GM12878 (cell line): ENCODE data around the gene HRH2.

Experiments
- BHLHE40 ChIP-seq, 2 experiments: fragments of 450-650 bp in 1 of 2; IDR thresholded peaks; 2 replicates each; pipeline ENCODE4 v1.6.1; 2011 to 2017; ENCODE audit warnings: low read depth in 2 of 2, borderline replicate concordance in 1 of 2, improper control_type of control experiment in 1 of 2, low read length in 1 of 2, mild to moderate bottlenecking in 1 of 2
- CHD2 ChIP-seq: IDR thresholded peaks from 2 replicates; pipeline ENCODE4 v1.6.1; 2011; ENCODE audit warnings: low read depth, low read length, improper control_type of control experiment, borderline replicate concordance
- EP300 ChIP-seq, 2 experiments: fragments of 150-350 bp in 1 of 2; IDR thresholded peaks; 2 replicates each; pipeline ENCODE4 v1.6.1; 2011 to 2012; ENCODE audit warnings: low read depth in 2 of 2, low read length in 2 of 2, borderline replicate concordance in 1 of 2, improper control_type of control experiment in 1 of 2, inconsistent platforms in 1 of 2; ENCODE audit not compliant: control insufficient read depth in 1 of 2
- HCFC1 ChIP-seq: fragments of 150-350 bp; IDR thresholded peaks from 2 replicates; pipeline ENCODE4 v1.6.1; 2014; ENCODE audit warnings: low read length
- KDM1A ChIP-seq: fragments of 200-600 bp; sonication (generic); IDR thresholded peaks from 2 replicates; pipeline ENCODE4 v1.6.1; 2016; ENCODE audit warnings: borderline replicate concordance
- MAX ChIP-seq: IDR thresholded peaks from 2 replicates; pipeline ENCODE4 v1.6.1; 2012; ENCODE audit warnings: low read depth, low read length, improper control_type of control experiment
- NBN ChIP-seq: fragments of 450-650 bp; IDR thresholded peaks from 2 replicates; pipeline ENCODE4 v1.6.1; 2016
- PAX8 ChIP-seq: fragments of 450-650 bp; IDR thresholded peaks from 2 replicates; pipeline ENCODE4 v1.6.1; 2017; ENCODE audit warnings: mild to moderate bottlenecking, moderate library complexity
- POLR2A ChIP-seq: IDR thresholded peaks from 2 replicates; pipeline ENCODE4 v1.6.1; 2011; ENCODE audit warnings: low read depth, mild to moderate bottlenecking, low read length
- RCOR1 ChIP-seq: conservative IDR thresholded peaks from 2 replicates; pipeline ENCODE4 v1.6.1; 2012; ENCODE audit warnings: low read depth, low read length, improper control_type of control experiment
- SMAD1 ChIP-seq: fragments of 450-650 bp; IDR thresholded peaks from 2 replicates; pipeline ENCODE4 v1.6.1; 2018; ENCODE audit warnings: mild to moderate bottlenecking, low read depth; ENCODE audit not compliant: partially characterized antibody
- ZBTB4 ChIP-seq: fragments of 450-650 bp; formaldehyde crosslinking; IDR thresholded peaks from 2 replicates; pipeline ENCODE4 v1.4.0; 2022; ENCODE audit warnings: mild to moderate bottlenecking, moderate library complexity
- TF ChIP-seq, protein P1 (sequence below), 3 experiments: IDR thresholded peaks in 2 of 3; conservative IDR thresholded peaks in 1 of 3; 2 replicates each; pipeline ENCODE4 v1.5.1; 2011; ENCODE audit warnings: low read depth in 3 of 3, low read length in 3 of 3, mild to moderate bottlenecking in 3 of 3, control low read depth in 2 of 3, moderate library complexity in 2 of 3, inconsistent platforms in 1 of 3, mixed read lengths in 1 of 3; ENCODE audit not compliant: control insufficient read depth in 2 of 3, insufficient read depth in 1 of 3; ENCODE audit errors: extremely low read depth in 1 of 3

GRCh38 chr5:175731756-175732465, 74.0 kb downstream of the HRH2 start:
- TF ChIP-seq CHD2 (no peak), HCFC1 (no peak), ZBTB4 (no peak), BHLHE40 (IDR thresholded peaks at IDR 0.05; ENCODE audit: borderline replicate concordance in 1 of 2, low read depth in 2 of 2, low read length in 1 of 2) (no peak), RCOR1 (no peak), MAX (no peak), KDM1A (no peak), SMAD1 (no peak), PAX8 (no peak), POLR2A (no peak), EP300 (IDR thresholded peaks at IDR 0.05; ENCODE audit: borderline replicate concordance in 1 of 2, control insufficient read depth in 1 of 2, low read depth in 2 of 2, low read length in 2 of 2) (no peak), NBN (no peak)
- TF ChIP-seq, protein P1, sequence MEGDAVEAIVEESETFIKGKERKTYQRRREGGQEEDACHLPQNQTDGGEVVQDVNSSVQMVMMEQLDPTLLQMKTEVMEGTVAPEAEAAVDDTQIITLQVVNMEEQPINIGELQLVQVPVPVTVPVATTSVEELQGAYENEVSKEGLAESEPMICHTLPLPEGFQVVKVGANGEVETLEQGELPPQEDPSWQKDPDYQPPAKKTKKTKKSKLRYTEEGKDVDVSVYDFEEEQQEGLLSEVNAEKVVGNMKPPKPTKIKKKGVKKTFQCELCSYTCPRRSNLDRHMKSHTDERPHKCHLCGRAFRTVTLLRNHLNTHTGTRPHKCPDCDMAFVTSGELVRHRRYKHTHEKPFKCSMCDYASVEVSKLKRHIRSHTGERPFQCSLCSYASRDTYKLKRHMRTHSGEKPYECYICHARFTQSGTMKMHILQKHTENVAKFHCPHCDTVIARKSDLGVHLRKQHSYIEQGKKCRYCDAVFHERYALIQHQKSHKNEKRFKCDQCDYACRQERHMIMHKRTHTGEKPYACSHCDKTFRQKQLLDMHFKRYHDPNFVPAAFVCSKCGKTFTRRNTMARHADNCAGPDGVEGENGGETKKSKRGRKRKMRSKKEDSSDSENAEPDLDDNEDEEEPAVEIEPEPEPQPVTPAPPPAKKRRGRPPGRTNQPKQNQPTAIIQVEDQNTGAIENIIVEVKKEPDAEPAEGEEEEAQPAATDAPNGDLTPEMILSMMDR (IDR thresholded peaks at IDR 0.05 in 2 of 3, conservative IDR thresholded peaks at IDR 0.05 in 1 of 3; ENCODE audit: control insufficient read depth in 2 of 3, extremely low read depth in 1 of 3, insufficient read depth in 1 of 3, low read depth in 3 of 3, low read length in 3 of 3), result no peak
